Caco-2 (cell line): Measurements from ENCODE around the gene VSX1. TPM values are rescaled to one million over a fixed set of nuclear protein-coding genes. Genes with fewer than 3 reads are reported as not detected.

Experiments
- BruUV-seq: library from RNA; stranded (reverse); fragments of 400-500 nt; replicated peaks from 2 replicates; lab custom pipeline; 2021; lab: Mats Ljungman, UMichigan
- CTCF ChIA-PET: fragments of 300-600 bp; sonication (Branson Sonifier 250); formaldehyde crosslinking; loops from one replicate; lab custom pipeline; 2022; ENCODE audit warnings: antibody characterized with exemption; lab: Charles Lee
- POLR2A ChIA-PET: fragments of 300-600 bp; sonication (Branson Sonifier 250); formaldehyde crosslinking; loops from one replicate; lab custom pipeline; 2022; ENCODE audit warnings: antibody characterized with exemption; lab: Charles Lee
- DNase-seq, 2 experiments: peaks; one replicate each; pipeline versions ENCODE4 v3.0.0 to v3.0.0-alpha.2; 2020 to 2022
- H3K27me3 ChIP-seq: replicated peaks from 2 replicates; pipeline ENCODE4 v1.6.0; 2011; ENCODE audit warnings: low read length; ENCODE audit not compliant: control insufficient read depth, insufficient read depth
- H3K36me3 ChIP-seq: 2 replicates; pipeline ENCODE4 v1.5.1; 2011; ENCODE audit warnings: low read length; ENCODE audit not compliant: control insufficient read depth, insufficient read depth
- H3K4me1 ChIP-seq: fragments of 250-450 bp; sonication (Bioruptor Pico); 2 replicates; pipeline ENCODE4 v1.5.1; 2020; ENCODE audit warnings: mild to moderate bottlenecking
- H3K4me3 ChIP-seq: 2 replicates; pipeline ENCODE4 v1.5.1; 2011; ENCODE audit warnings: low read depth, mild to moderate bottlenecking, control low read depth, low read length
- H3K9me3 ChIP-seq: fragments of 250-450 bp; sonication (Bioruptor Pico); 2 replicates; pipeline ENCODE4 v1.5.1; 2020; ENCODE audit warnings: mild to moderate bottlenecking, moderate library complexity
- H3K27ac Mint-ChIP-seq: one replicate; pipeline ENCODE4 v1.8.0; 2022; ENCODE audit warnings: mixed read lengths; ENCODE audit not compliant: unreplicated experiment
- H3K27me3 Mint-ChIP-seq: one replicate; pipeline ENCODE4 v1.8.0; 2022; ENCODE audit warnings: mixed read lengths; ENCODE audit not compliant: insufficient read depth, unreplicated experiment
- H3K36me3 Mint-ChIP-seq: one replicate; pipeline ENCODE4 v1.8.0; 2022; ENCODE audit warnings: mild to moderate bottlenecking, mixed read lengths; ENCODE audit not compliant: insufficient read depth, unreplicated experiment
- H3K4me1 Mint-ChIP-seq: one replicate; pipeline ENCODE4 v1.8.0; 2022; ENCODE audit warnings: low read depth, mixed read lengths; ENCODE audit not compliant: unreplicated experiment
- H3K4me3 Mint-ChIP-seq: one replicate; pipeline ENCODE4 v1.8.0; 2022; ENCODE audit warnings: mild to moderate bottlenecking, moderate library complexity, mixed read lengths; ENCODE audit not compliant: unreplicated experiment
- H3K9me3 Mint-ChIP-seq: one replicate; pipeline ENCODE4 v1.8.0; 2022; ENCODE audit warnings: mixed read lengths; ENCODE audit not compliant: unreplicated experiment
- CTCF ChIP-seq, 2 experiments: fragments of 200-600 bp in 1 of 2; IDR thresholded peaks; 1 replicate in 1 of 2; 2 replicates in 1 of 2; pipeline versions ENCODE4 v1.5.1 to v1.8.0; 2011 to 2022; ENCODE audit warnings: antibody characterized with exemption in 1 of 2, control low read depth in 1 of 2, inconsistent platforms in 1 of 2, low read depth in 1 of 2, low read length in 1 of 2, mild to moderate bottlenecking in 1 of 2, moderate library complexity in 1 of 2; ENCODE audit not compliant: insufficient read depth in 1 of 2, severe bottlenecking in 1 of 2, unreplicated experiment in 1 of 2
- intact Hi-C: fragments of 100-400 bp; cut with micrococcal nuclease; formaldehyde crosslinking; loops from one replicate; pipeline ENCODE4 v1.10.0; 2022; ENCODE audit not compliant: unreplicated experiment
- total RNA-seq: library from RNA; stranded (reverse); gene quantifications from 2 replicates; pipeline ENCODE4 v1.2.3, GENCODE V29; 2022

The VSX1 gene
- total RNA-seq, 1 experiment from 2014 or later: not detected

GRCh38 chr20:25083141-25083772 lies 1.3 kb upstream of the VSX1 start:
- TF ChIP-seq CTCF (IDR thresholded peaks at IDR 0.05; ENCODE audit: insufficient read depth in 1 of 2, low read depth in 1 of 2, low read length in 1 of 2, severe bottlenecking in 1 of 2, unreplicated experiment in 1 of 2): no peak
- no peak for DNase-seq
- intact Hi-C loops: no loop called here
- no TSS peak for BruUV-seq
- no peaks in the 10 kb centered on the region for H3K4me1 ChIP-seq
- H3K4me1 Mint-ChIP-seq: no peaks in the 10 kb centered on the region
- H3K27ac Mint-ChIP-seq: no peak overlapping the region
- no peaks in the 10 kb centered on the region for H3K27me3 Mint-ChIP-seq
- H3K4me3 Mint-ChIP-seq: no peak overlapping the region
- ChIA-PET CTCF (no interaction called here), POLR2A (no interaction called here)
- H3K27me3 ChIP-seq: no peaks in the 10 kb centered on the region
- H3K9me3 ChIP-seq: peaks cover 14% of the 10 kb centered on the region; the same call in 1 of the 2 replicates
- no peaks in the 10 kb centered on the region for H3K36me3 Mint-ChIP-seq
- H3K4me3 ChIP-seq: no peak overlapping the region
- H3K36me3 ChIP-seq: no peaks in the 10 kb centered on the region
- no peaks in the 10 kb centered on the region for H3K9me3 Mint-ChIP-seq

GRCh38 chr20:25082498-25082873 lies 545 bp upstream of the VSX1 start:
- intact Hi-C loops: no loop called here
- ChIA-PET CTCF (no interaction called here), POLR2A (no interaction called here)
- Histone ChIP-seq H3K9me3 (peaks cover 14% of the 10 kb centered on the region; the same call in 1 of the 2 replicates), H3K4me1 (no peaks in the 10 kb centered on the region), H3K4me3 (no peak overlapping the region), H3K36me3 (no peaks in the 10 kb centered on the region), H3K27me3 (no peaks in the 10 kb centered on the region)
- Mint-ChIP-seq H3K36me3 (no peaks in the 10 kb centered on the region), H3K27me3 (no peaks in the 10 kb centered on the region), H3K4me3 (no peak overlapping the region), H3K4me1 (no peaks in the 10 kb centered on the region), H3K27ac (no peak overlapping the region), H3K9me3 (no peaks in the 10 kb centered on the region)
- DNase-seq: no peak
- BruUV-seq: no TSS peak
- no peak for TF ChIP-seq CTCF (IDR thresholded peaks at IDR 0.05; ENCODE audit: insufficient read depth in 1 of 2, low read depth in 1 of 2, low read length in 1 of 2, severe bottlenecking in 1 of 2, unreplicated experiment in 1 of 2)

- no peak for TF ChIP-seq CTCF (IDR thresholded peaks at IDR 0.05; ENCODE audit: insufficient read depth in 1 of 2, low read depth in 1 of 2, low read length in 1 of 2, severe bottlenecking in 1 of 2, unreplicated experiment in 1 of 2)
- no peak overlapping the region for H3K4me3 ChIP-seq
- no peak overlapping the region for H3K27ac Mint-ChIP-seq
- no peaks in the 10 kb centered on the region for H3K9me3 Mint-ChIP-seq
- peaks cover 14% of the 10 kb centered on the region; the same call in 1 of the 2 replicates for H3K9me3 ChIP-seq
- H3K36me3 ChIP-seq: no peaks in the 10 kb centered on the region
- H3K4me1 Mint-ChIP-seq: no peaks in the 10 kb centered on the region
- intact Hi-C loops: no loop called here
- peak in 1 of 2 experiments; percentile 32 for DNase-seq
- H3K4me1 ChIP-seq: no peaks in the 10 kb centered on the region
- no peak overlapping the region for H3K4me3 Mint-ChIP-seq
- H3K27me3 ChIP-seq: no peaks in the 10 kb centered on the region
- BruUV-seq: no TSS peak
- no peaks in the 10 kb centered on the region for H3K27me3 Mint-ChIP-seq
- ChIA-PET POLR2A (no interaction called here), CTCF (no interaction called here)
- H3K36me3 Mint-ChIP-seq: no peaks in the 10 kb centered on the region
Observed at GRCh38 chr20:25081065-25081729, 744 bp downstream of the VSX1 start.
